NCI-H524 treated with DMSO at 0.1 percent for 48 hours (cell line): ENCODE measurements around the gene SCGB2A2.

ENCODE experiments used
- DNase-seq: peaks from one replicate; lab custom pipeline; 2025; lab: John Stamatoyannopoulos, UW

The SCGB2A2 gene

GRCh38 chr11:62269654-62270278, at the start of gene SCGB2A2:
Gene SCGB2A2 (plus strand): TSS chr11:62270158. CDS start chr11:62270217, 59 bp downstream.
- DNase-seq = no peak

DNA sequence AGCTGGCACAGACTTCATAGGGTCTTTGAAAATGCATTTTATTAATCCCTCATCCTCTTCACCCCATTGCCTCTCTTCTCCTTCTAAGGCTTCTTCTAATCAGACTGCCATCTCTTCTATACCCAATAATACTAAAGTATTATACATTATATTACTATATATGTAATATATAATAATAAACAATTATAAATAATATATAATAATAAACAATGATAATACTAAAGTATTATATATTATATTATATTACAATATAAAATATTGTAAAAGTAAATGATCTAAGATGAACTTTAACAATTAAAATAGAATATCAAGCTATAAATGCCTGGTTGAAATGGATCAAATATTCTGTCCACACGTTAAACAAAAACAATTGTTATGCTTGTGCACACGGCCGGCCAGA, 48.5 kb upstream of the SCGB2A2 start:
- no peak for DNase-seq

DNA sequence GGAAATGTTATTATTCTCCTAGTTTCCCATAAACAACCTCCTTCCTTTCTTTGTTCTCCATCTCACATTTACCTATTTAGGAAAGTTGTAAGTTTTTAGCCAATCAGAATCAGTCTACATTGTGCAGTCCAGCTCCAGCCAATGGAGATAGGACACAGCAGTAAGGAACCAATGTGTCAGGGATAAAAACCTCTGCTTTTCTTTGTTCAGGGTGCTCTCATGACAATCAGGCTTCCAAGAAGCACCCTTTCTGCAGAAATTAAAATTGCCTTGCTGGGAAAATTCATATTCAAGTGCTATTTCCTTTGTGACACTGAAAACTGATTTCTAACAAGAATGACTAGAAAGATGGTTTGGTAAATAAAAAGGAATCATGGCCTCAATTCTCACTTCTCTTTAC, 46.9 kb upstream of the SCGB2A2 start:
- DNase-seq = no peak

GRCh38 chr11:62233730-62234129, 36.2 kb upstream of the SCGB2A2 start:
- no peak for DNase-seq

DNA sequence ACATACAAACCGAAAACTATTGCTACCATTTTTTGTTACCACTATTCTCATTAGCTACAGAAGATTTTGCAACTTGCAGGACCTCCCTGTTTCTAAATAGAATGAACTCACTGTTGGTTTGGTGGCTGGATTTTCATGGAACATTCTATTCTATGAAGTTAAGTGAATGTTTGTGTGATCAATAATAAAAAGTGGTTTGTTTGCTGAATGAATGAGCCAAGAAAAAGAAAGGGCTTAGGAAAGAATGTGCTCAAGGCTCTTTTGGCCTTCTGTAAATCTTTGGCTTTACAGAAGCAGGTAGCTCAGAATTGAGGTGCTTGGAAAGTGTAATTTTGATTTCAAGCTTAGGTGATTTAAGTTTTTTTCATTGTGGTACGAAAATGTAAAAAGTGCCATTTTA, 33.8 kb upstream of the SCGB2A2 start:
- DNase-seq = no peak

DNA sequence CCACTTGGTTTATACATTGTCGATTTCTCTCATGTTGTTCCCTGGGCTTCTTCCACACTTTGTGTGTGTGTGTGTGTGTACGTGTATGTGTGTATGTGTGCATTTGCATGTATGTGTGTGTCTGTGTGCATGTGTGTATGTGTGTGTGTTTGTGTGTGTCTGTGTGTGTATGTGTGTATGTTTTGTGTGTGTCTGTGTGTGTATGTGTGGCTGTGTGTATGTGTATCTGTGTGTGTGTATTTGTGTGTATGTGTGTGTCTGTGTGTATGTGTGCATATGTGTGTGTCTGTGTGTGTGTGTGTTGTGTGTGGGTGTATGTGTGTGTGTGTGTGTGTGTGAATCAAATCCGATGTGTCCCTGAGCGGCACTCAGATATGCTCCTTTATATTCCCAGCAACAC, 32.5 kb upstream of the SCGB2A2 start:
- DNase-seq = no peak

DNA sequence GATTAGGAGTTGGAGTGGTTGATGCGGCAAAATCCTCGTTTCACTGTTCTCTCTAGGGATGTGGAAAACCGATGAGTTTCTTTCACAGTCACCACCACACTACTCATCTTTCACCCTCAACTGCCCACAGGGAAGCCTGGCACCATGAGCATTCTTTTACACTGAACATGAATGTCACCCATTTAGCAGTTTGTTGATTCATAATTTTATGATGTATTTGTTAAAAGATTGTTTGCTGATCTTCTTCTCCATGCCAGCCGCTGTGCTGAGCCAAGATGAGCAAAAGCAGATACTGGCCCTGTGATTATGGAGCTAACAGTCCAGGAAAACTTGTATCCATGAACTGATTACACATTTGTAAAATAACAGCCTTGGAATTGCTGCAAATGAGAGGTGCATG, 31.8 kb upstream of the SCGB2A2 start:
- DNase-seq = no peak

- DNase-seq = no peak
Observed at GRCh38 chr11:62241095-62241494, 28.9 kb upstream of the SCGB2A2 start.

- DNase-seq = no peak
Observed at GRCh38 chr11:62242021-62242420, 27.9 kb upstream of the SCGB2A2 start, which contains the start of gene SCGB1D2. Gene SCGB1D2 (plus strand): TSS chr11:62242239. CDS start chr11:62242308, 69 bp downstream.

DNA sequence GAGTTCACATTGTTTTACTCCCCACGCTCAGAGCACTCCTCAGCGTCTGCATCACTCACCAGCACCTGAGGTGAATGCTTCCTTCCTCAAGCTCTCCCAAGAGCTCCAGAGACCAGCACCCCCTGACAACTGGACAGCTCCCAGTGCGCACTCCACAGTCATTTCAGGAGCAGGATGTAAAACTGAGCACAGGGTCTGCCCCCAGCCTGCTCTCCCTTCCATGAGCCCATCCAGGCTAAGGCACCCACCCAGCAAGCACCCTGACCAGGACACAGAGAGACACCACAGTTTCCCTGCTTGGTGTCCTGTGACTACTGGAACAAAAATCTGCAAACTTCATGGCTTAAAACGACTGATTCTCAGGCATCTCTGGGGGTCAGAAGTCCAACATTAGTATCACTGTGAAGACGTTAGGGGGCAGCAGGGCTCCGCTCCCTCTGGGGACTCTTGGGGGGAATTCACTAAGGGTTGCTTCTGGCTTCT, 24.6 kb upstream of the SCGB2A2 start:
- no peak for DNase-seq

- DNase-seq = no peak
Observed at GRCh38 chr11:62251698-62252097, 18.3 kb upstream of the SCGB2A2 start.

GRCh38 chr11:62253999-62254542, 15.9 kb upstream of the SCGB2A2 start:
- DNase-seq = no peak

GRCh38 chr11:62256281-62256680, 13.7 kb upstream of the SCGB2A2 start:
- no peak for DNase-seq

DNA sequence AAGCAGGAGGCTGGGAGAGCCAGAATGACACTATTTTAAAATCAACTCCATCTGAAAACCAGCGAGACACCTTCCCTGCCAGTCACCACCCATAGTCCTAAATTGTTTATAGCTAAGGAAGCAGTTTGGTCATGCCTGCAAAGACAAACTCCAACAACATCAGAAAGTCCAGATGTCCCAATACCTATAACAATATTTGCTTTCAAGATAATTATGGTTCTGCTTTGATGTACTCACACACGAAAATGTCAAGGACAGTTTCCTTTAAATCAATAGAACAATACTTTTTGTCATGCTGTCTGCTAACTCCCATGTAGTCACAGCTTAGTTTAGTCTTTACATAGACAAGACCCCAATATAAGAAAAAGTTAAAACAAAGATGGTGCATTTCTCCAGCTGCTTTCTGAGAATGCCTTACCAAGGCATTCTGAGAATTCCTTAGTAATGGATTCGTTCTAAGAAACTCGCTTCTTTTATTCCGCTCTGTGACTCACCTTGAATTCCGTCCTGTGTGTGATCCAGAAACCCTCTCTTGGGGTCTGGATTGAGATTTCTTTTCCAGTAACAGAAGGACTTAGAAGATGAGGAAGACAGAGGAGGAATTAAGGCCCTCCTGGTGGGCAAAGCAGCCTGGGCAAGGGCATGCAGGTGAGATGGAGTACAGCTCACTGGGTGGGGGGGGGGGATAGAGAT, 9.6 kb upstream of the SCGB2A2 start:
- no peak for DNase-seq

GRCh38 chr11:62264004-62264403, 6.0 kb upstream of the SCGB2A2 start:
- DNase-seq = no peak

DNA sequence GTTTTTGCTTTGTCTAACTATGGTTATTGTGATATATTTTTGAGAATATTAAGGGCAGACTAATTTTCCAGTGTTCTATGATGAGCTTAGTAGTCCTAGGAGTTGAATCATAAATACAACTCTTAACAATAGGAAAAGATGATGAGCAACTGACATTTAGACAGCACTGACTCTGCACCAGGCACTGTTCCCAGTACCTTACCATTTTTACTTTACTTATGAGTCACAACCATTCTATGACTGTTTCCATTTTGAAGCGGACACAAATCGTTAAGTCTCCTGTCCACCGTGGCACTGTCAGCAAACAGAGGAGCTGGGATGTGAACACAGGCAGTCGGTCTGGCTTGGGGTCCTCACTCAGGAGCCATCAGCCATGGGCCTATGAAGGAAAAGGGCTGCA, 3.4 kb upstream of the SCGB2A2 start:
- no peak for DNase-seq

DNA sequence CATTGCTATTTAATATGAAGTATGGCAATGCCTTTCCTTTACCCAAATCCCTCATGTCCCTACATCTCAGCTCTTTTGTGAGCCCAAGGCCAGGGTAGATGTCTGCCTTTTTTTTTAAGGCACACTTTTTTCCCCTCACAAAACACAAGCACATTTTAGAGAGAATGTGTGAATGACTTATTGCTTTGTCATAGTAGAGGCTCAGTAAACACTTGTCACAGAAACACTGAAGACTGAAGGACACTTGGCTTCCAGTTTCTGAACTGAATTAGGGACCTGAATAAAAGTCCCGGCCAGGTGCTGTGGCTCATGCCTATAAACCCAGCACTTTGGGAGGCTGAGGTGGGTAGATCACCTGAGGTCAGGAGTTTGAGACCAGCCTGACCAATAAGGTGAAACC, 2.9 kb upstream of the SCGB2A2 start:
- no peak for DNase-seq

GRCh38 chr11:62267576-62267975, 2.4 kb upstream of the SCGB2A2 start:
- DNase-seq = no peak

- no peak for DNase-seq
Observed at GRCh38 chr11:62273284-62273683, 3.3 kb downstream of the SCGB2A2 start.

DNA sequence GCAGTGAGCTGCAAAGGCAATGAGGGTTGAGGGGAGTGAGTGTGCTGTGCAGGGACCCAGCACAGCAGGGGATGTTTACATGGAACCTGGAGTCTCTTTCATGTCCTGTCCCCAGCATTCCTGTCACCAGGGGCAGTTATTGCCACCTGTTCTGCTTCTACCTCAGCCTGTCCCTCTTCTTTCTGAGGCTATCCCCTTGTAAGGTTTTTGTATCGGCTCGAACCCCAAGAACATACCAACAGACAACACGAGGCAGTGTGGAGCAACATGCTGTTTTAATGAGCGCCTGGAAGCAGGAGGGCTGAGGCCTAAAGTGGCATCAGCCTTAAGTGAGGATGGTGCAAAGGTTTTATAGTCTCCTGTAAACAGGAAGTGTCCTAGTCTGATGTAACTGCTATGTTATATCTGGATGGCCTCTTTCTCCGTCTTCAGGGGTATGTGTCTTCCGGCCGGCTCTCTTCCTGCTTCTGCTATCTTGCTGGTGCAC, 3.9 kb downstream of the SCGB2A2 start:
- DNase-seq = no peak

- DNase-seq = no peak
Observed at GRCh38 chr11:62280452-62280851, 10.5 kb downstream of the SCGB2A2 start.

DNA sequence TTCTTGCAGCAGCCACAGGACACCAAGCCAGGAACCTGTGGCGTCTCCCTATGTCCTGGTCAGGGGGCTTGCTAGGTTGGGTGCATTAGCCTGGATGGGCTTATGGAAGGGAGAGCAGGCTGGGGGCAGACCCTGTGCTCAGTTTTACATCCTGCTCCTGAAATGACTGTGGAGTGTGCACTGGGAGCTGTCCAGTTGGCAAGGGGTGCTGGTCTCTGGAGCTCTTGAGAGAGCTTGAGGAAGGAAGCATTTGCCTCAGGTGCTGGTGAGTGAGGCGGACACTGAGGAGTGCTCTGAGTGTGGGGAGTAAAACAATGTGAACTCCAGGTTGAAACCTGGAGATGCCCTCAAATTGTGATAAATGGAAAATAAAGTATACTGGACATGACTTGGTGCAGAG, 25.5 kb downstream of the SCGB2A2 start:
- no peak for DNase-seq

- no peak for DNase-seq
Observed at GRCh38 chr11:62298975-62299374, 29.0 kb downstream of the SCGB2A2 start, which contains the start of gene SCGB1D4. Gene SCGB1D4 (minus strand): TSS chr11:62299075. CDS start chr11:62299010, 65 bp downstream.
